Tongue (tissue), 2 donors: ENCODE results near the gene PDSS2. TPM values are rescaled to one million over a fixed set of nuclear protein-coding genes. Genes with fewer than 3 reads are reported as not detected.

ENCODE experiments used
- DNase-seq: peaks from one replicate; pipeline ENCODE4 v3.0.0-alpha.2; 2015
- total RNA-seq: library from RNA; depleted of rRNA; stranded (reverse); fragments of >200 nt; gene quantifications from one replicate; pipeline ENCODE4 v1.2.3, GENCODE V29; 2014

The PDSS2 gene
- total RNA-seq, 1 donor from 2014 or later, result 11.6 TPM

DNA sequence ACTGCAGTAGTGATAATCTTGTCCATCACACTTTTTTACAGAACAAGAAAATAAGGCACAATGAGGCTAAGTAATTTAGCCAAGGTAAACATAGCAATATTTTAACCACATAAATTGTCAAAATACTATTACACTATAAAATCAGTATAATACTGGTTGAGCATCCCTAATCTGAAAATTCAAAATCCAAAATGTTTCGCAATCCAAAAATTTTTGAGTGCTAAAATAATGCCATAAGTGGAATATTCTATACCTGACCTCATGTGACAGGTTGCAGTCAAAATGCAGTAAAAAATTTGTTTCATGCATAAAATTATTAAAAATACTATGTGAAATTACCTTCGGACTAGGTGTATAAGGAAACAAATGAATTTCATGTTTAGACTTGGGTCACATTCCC is 101.5 kb downstream of the PDSS2 start:
- no peak for DNase-seq

GRCh38 chr6:107357031-107357430 is 102.3 kb downstream of the PDSS2 start:
- DNase-seq, result no peak

- DNase-seq, result no peak
Observed at GRCh38 chr6:107355659-107356058, 103.7 kb downstream of the PDSS2 start.

- DNase-seq, result no peak
Observed at GRCh38 chr6:107354451-107354850, 104.9 kb downstream of the PDSS2 start.

DNA sequence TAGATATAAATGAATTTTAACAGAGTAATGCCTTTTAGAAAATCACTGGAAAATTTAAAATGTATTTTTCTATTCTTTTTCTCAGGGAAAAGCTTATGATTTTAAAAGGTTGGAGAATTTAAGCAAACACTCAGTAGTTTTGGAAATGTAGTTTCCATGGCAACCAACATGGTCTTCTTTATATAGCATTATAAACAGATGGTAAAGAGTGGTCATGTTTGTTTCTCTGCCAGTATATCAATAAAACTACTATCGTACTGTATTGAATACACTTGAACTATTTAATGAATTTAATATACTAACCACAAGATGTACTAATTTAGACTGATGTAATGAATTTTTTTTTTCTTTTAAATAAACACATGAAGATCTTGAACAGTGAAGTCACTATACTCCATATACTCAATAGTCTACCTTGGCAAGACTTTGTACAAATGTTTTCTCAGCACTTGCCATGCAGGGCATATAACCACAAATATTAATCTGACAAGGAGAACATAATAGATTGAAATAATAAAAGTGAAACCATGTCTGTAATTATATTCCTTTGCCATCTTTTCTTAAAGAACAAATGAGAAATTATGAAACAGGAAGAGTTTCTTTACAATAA is 105.5 kb downstream of the PDSS2 start:
- DNase-seq, result peak; percentile 40

GRCh38 chr6:107348224-107348623 is 111.1 kb downstream of the PDSS2 start:
- no peak for DNase-seq

GRCh38 chr6:107345393-107345792 is 114.0 kb downstream of the PDSS2 start:
- DNase-seq, result no peak

DNA sequence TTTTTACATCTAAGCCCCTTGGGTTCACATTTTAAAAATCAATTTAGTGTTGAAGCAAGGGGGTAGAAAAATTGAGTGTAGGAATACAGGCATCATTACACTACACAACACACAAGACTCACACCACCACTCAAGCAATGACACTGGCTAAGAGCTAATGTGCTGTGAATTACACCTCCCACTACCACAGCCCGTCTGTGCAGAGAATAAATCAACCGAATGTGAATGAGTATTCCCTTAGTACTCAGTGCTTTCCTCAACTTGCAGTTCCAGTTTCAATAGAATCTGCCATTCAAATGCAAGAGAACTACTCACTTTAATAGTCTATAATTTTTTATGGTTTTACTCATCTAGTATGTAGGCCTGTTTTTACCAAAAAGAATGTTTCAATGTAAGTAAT is 114.4 kb downstream of the PDSS2 start:
- DNase-seq, result no peak

DNA sequence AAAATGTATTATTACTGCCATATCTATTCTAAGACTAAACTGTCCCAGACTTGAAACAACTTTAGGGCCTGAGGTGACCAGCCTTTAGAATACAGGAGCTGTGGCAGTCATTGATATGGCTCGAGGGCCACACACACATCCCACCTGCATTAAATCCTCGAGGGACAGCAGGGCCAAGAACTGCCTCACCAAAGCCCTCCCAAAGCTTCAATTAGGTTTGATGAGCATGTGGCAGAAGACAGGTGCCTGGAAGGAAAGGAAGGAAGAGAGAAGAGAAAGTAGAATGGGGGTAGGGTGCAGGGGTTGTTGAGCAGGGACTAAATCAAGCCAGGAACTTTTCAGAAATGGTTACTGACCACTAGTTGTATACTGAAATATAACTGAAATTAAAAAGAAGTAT is 115.0 kb downstream of the PDSS2 start:
- DNase-seq, result no peak

DNA sequence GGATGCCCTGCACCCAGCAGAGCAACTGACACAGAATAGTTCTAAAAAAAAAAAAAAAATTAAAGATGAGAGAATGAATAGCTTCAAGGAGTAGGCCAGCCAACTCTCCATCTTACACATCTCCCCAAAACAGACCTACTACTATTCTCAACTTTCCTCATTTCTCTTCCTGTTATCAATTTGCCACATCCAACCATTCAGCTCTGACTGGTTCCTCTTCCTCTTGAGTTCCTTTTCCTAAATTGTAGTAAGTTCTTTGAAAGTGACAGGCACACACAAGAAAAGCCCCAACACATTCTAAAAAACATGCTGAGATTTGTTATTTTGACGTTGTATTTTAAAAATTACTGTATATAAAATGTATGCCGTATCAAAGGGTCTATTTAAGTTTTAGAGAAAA is 117.2 kb downstream of the PDSS2 start:
- no peak for DNase-seq

DNA sequence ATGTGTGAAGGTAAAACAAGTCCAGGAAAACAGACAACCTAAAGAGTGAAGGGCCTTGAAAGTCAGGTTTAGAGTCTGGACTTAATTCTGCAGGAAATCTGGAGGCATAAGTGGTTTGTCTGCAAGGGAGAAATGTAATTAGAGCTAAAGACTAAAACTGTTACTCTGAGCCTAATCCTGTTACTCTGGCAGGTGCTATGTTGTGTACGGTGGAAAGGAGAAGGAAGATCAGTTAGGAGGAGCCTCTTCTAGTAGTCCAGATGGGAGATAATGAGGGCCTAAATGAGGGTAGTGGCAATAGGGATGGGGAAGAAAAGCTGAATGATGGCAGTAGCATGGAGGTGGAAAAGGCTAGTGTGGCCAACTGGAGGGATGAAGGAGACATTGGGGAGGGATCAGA is 118.5 kb downstream of the PDSS2 start:
- DNase-seq, result no peak

DNA sequence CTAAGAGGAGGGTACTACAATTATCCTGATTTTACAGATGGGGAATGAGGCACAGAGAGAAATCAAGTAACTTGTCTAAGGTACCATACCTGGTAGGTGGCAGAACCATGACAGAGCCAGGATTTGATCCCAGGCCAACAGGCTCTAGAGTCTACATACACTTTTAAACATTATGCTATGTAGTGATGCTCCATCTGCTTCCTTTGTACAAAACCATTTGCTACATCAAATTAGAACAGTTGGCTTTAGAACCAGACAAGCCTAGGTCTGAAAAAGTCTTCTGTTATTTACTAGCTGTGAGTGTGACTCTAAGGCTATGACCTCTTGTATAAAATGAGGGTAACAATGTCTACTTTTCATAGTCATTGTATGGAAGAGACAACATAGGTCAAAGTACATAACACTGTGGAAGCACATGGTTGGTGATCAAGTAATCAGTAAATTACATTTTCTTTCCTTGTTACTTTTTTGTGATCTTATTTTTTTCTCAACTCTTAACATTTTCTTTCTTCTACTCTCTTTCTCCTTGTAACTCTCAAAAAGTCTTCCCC is 122.1 kb downstream of the PDSS2 start:
- DNase-seq, result no peak

DNA sequence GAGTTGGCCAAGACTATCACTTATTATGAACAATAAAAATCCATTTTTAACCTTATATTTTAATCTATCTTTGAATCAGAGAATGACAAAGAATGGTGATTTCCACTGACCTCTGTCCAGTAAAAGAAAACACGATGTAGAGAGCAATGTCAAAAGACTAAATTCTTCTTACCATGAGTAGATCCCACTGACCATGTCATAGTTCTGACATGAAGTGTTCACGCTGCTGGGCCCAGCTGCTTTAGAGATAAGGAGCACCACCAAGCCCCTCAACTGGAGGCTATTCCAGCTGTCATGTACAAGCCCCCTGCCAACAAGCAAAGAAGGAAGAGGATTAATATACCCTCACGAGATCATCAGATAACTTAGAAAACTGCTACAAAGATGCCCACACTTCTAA is 125.3 kb downstream of the PDSS2 start:
- DNase-seq, result no peak

- no peak for DNase-seq
Observed at GRCh38 chr6:107333491-107333890, 125.9 kb downstream of the PDSS2 start.

GRCh38 chr6:107331409-107332386 is 127.7 kb downstream of the PDSS2 start:
- no peak for DNase-seq

- no peak for DNase-seq
Observed at GRCh38 chr6:107330168-107330567, 129.2 kb downstream of the PDSS2 start.

DNA sequence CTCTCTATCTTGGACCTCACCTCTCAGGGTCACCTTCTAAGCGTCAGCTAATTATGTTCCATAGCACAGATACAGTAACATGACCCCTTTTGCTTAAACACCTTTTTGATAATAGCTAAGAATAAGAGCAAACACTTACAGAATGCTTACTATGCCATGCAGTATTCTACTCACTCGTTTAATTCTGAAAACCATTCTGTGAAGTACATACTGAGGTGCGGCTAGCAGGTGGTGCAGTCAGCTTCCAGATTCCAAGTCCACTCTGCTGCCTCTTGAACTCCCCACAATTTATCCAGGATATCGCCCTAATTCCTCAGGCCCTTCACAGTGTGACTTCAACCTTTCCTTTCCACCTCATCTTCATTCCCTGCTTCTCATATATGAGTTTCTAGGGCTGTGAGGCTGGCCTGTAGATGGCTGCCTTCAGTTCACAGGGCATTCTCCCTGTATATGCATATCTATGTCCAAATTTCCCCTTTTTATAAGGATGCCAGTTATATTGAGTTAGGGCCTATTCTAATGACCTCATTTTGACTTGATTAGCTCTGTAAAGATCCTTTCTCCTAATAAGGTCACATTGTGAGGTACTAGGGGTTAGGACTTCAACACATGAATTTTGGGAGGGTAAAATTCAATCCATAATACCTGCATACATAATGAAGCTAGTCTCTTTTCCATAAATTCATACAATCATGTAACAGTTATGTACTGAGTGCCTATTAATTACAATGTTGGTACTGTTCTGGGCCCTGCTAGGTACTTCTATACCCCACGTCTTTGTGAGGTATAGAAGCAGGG is 130.1 kb downstream of the PDSS2 start:
- DNase-seq, result no peak

DNA sequence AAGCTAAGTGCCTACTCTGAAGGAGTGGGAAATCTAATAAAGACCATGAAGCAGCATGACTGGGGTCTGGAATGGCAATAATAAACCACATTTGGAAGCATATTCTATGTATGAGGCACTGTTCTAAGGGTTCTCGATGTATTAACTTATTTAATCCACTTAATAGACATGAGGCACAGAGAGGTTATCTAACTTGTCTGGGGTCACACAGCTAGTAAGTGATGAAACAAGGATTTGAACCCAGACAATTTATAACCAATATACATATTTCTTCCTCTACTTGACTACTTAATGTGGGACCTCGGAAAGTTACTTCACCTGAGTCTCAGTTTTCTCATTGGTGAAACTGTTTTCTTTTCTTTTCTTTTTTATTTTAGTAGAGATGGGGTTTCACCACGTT is 131.3 kb downstream of the PDSS2 start:
- no peak for DNase-seq

DNA sequence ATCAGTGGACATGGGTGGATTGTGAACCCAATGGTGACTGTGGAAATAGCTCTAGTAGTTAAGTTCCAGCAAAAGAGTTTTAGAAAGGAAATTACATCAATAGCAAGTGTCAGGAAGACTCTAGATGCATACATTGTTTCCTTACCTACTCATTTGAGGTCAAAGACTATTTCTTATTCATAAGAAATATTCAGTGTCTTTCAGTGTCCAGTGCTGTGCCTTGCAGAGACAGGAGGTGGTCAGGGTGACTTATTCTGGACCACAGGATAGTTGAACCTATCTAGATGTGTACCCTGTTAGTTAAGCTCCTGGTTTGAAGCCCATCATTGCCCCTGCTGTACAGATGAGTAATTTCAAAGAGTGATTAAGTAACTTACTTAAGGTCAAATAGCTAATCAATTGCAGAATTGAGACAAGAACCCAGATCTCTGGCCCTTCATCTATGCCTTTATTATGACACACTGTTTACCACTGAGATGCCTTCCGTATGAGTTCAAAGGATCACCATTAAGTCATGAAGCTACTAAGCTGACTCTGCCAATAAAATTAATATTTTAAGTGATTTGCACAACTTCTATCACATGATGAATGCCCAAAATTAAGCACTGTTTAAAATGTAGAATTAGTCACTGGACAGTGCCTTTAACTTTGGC is 136.1 kb downstream of the PDSS2 start:
- DNase-seq, result no peak

GRCh38 chr6:107321793-107322192 is 137.6 kb downstream of the PDSS2 start:
- no peak for DNase-seq

DNA sequence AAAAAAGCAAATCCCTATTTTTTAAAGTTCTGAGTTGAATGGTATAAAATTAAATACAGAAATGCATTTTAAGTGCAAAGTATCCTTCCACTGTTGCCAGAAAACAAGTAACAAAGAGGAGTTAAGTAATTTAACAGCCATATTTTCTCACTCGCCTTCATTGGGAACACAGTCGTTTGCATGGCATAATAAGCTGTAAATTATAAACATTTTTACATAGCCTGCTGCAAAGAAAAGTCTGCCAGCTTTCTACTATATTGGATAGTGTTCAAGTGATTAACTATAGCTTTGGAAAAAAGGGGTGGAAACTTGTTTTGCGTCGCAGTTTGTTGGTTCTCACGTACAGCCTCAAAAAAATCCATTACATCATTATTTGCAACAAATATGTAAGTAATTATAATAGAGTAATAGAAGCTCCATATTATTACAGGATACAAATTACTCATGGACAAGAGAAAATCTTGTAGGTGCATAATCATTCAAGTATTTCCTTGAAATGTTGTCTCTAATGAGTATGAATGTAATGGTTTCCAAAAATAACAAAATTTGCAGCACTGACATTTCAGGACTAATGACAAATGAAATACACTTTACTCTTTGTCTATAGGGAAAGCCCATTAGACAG is 139.3 kb downstream of the PDSS2 start:
- DNase-seq, result peak; percentile 5
